ENCODE data around the gene RASA2. TPM values are rescaled to one million over a fixed set of nuclear protein-coding genes. Genes with fewer than 3 reads are reported as not detected.

RASA2 gene
- total RNA-seq: 4.3 TPM
- long read RNA-seq, full-length matches to known transcripts: 1 of 1 reads
- long read RNA-seq, partial matches to known transcripts: 0 of 1 reads
- long read RNA-seq, other reads (novel, unspliced or antisense): 0 of 1 reads

- peak within 1 kb of the TSS; percentile 88 for H3K4me3 ChIP-seq
- intact Hi-C loops (cut with micrococcal nuclease): no loop called here
- no peak for TF ChIP-seq CTCF (IDR thresholded peaks at IDR 0.05; ENCODE audit: borderline replicate concordance)
- no peaks in the 10 kb centered on the region for H3K9me3 ChIP-seq (replicated peaks)
- H3K27me3 ChIP-seq (ENCODE audit: low read depth): no peaks in the 10 kb centered on the region
- DNase-seq: peak; percentile 66
- peaks cover 30% of the 10 kb centered on the region for H3K4me1 ChIP-seq
- H3K36me3 ChIP-seq: no peaks in the 10 kb centered on the region
- H3K27ac ChIP-seq (replicated peaks): peak within 1 kb of the TSS; percentile 96
These were observed at the start of gene RASA2 for GRCh38 chr3:141486746-141487520. Gene RASA2, plus strand, starts transcription at chr3:141487027. Its CDS starts 57 bp downstream, at chr3:141487084.

GRCh38 chr3:141439589-141439988, 47.2 kb upstream of the RASA2 start:
- H3K27me3 ChIP-seq (ENCODE audit: low read depth): no peaks in the 10 kb centered on the region
- no peak for DNase-seq
- intact Hi-C loops (cut with micrococcal nuclease): no loop called here
- no peaks in the 10 kb centered on the region for H3K9me3 ChIP-seq (replicated peaks)
- peaks cover 34% of the 10 kb centered on the region for H3K36me3 ChIP-seq
- H3K4me3 ChIP-seq: no peak overlapping the region
- H3K27ac ChIP-seq (replicated peaks): peak overlapping the region; percentile 88
- H3K4me1 ChIP-seq: peaks cover 93% of the 10 kb centered on the region
- no peak for TF ChIP-seq CTCF (IDR thresholded peaks at IDR 0.05; ENCODE audit: borderline replicate concordance)

GRCh38 chr3:141440942-141441341, 45.9 kb upstream of the RASA2 start:
- Histone ChIP-seq H3K36me3 (peaks cover 46% of the 10 kb centered on the region), H3K27me3 (ENCODE audit: low read depth) (no peaks in the 10 kb centered on the region), H3K4me3 (no peak overlapping the region), H3K9me3 (replicated peaks) (no peaks in the 10 kb centered on the region), H3K27ac (replicated peaks) (peak overlapping the region; percentile 88), H3K4me1 (peaks cover 91% of the 10 kb centered on the region)
- TF ChIP-seq CTCF (IDR thresholded peaks at IDR 0.05; ENCODE audit: borderline replicate concordance): no peak
- DNase-seq: no peak
- intact Hi-C loops (cut with micrococcal nuclease): loop anchor here (5.0 kb wide), 1 partner anchor 34 kb away; no protein-coding TSS in a partner anchor

- TF ChIP-seq CTCF (IDR thresholded peaks at IDR 0.05; ENCODE audit: borderline replicate concordance): peak; percentile 86
- Histone ChIP-seq H3K4me3 (peak overlapping the region; percentile 21), H3K4me1 (peaks cover 87% of the 10 kb centered on the region), H3K27ac (replicated peaks) (peak overlapping the region; percentile 88), H3K36me3 (peaks cover 52% of the 10 kb centered on the region), H3K9me3 (replicated peaks) (no peaks in the 10 kb centered on the region), H3K27me3 (ENCODE audit: low read depth) (no peaks in the 10 kb centered on the region)
- peak; percentile 71 for DNase-seq
- intact Hi-C loops (cut with micrococcal nuclease): loop anchor here (5.0 kb wide), 1 partner anchor 34 kb away; no protein-coding TSS in a partner anchor
These were observed 45.2 kb upstream of the RASA2 start for GRCh38 chr3:141441381-141442364.

- TF ChIP-seq CTCF (IDR thresholded peaks at IDR 0.05; ENCODE audit: borderline replicate concordance): no peak
- H3K4me3 ChIP-seq: peak overlapping the region; percentile 21
- H3K27me3 ChIP-seq (ENCODE audit: low read depth): no peaks in the 10 kb centered on the region
- peak overlapping the region; percentile 88 for H3K27ac ChIP-seq (replicated peaks)
- H3K36me3 ChIP-seq: peaks cover 58% of the 10 kb centered on the region
- H3K9me3 ChIP-seq (replicated peaks): no peaks in the 10 kb centered on the region
- no peak for DNase-seq
- intact Hi-C loops (cut with micrococcal nuclease): loop anchor here (5.0 kb wide), 1 partner anchor 35 kb away; no protein-coding TSS in a partner anchor
- H3K4me1 ChIP-seq: peaks cover 87% of the 10 kb centered on the region
These were observed 44.4 kb upstream of the RASA2 start for GRCh38 chr3:141442446-141442845.
